IMR-90 (cell line): ENCODE data around the gene CRIM1. TPM values are rescaled to one million over a fixed set of nuclear protein-coding genes. Genes with fewer than 3 reads are reported as not detected.
A peak's percentile ranks its signal among the peaks of the same experiment; 100 is the strongest.

ENCODE experiments used
- ATAC-seq: fragments of 200-7000 bp; cut with Tn5 transposase; 2 replicates; pipeline ENCODE4 v1.9.1; 2020; ENCODE audit warnings: low read depth, mild to moderate bottlenecking, moderate library complexity
- BruUV-seq: library from RNA; stranded (reverse); fragments of 400-500 nt; replicated peaks from 2 replicates; lab custom pipeline; 2021; lab: Mats Ljungman, UMichigan
- CTCF ChIA-PET: fragments of 300-600 bp; formaldehyde crosslinking; extraction: SDS; loops from one replicate; lab custom pipeline; 2021; ENCODE audit warnings: antibody characterized with exemption; lab: Yijun Ruan, JAX
- POLR2A ChIA-PET: fragments of 300-600 bp; sonication (Branson Sonifier 250); formaldehyde crosslinking; loops from one replicate; lab custom pipeline; 2022; ENCODE audit warnings: antibody characterized with exemption; ENCODE audit not compliant: unreplicated experiment; lab: Charles Lee
- DNase-seq: peaks from one replicate; pipeline ENCODE4 v3.0.0; 2013
- H2AFZ ChIP-seq: replicated peaks from 2 replicates; pipeline ENCODE3; 2013; ENCODE audit warnings: low read length, mild to moderate bottlenecking; ENCODE audit not compliant: poor library complexity
- H2AK5ac ChIP-seq: 2 replicates; pipeline ENCODE4 v1.6.1; 2013; ENCODE audit warnings: low read depth, low read length, inconsistent platforms
- H2AK9ac ChIP-seq: replicated peaks from 2 replicates; pipeline ENCODE3; 2013; ENCODE audit warnings: mild to moderate bottlenecking, low read depth, low read length, moderate library complexity; ENCODE audit not compliant: poor library complexity
- H2BK120ac ChIP-seq: 2 replicates; pipeline ENCODE4 v1.6.1; 2013; ENCODE audit warnings: low read depth, low read length, inconsistent platforms
- H2BK15ac ChIP-seq: 3 replicates; pipeline ENCODE4 v1.6.1; 2013; ENCODE audit warnings: low read depth, low read length, inconsistent platforms
- H2BK20ac ChIP-seq: 2 replicates; pipeline ENCODE4 v1.6.1; 2013; ENCODE audit warnings: low read depth, mild to moderate bottlenecking, inconsistent platforms, low read length, moderate library complexity
- H2BK5ac ChIP-seq: 2 replicates; pipeline ENCODE4 v1.6.1; 2013; ENCODE audit warnings: mild to moderate bottlenecking, low read depth, low read length, inconsistent platforms; ENCODE audit not compliant: poor library complexity, severe bottlenecking
- H3K14ac ChIP-seq: replicated peaks from 2 replicates; pipeline ENCODE4 v1.6.1; 2013; ENCODE audit warnings: low read depth, low read length, inconsistent platforms
- H3K18ac ChIP-seq: 2 replicates; pipeline ENCODE4 v1.6.1; 2013; ENCODE audit warnings: low read depth, low read length, control low read depth
- H3K23ac ChIP-seq: 2 replicates; pipeline ENCODE4 v1.6.1; 2013; ENCODE audit warnings: low read depth, low read length, inconsistent platforms
- H3K27ac ChIP-seq: 2 replicates; pipeline ENCODE4 v1.5.1; 2013; ENCODE audit warnings: mild to moderate bottlenecking, control low read depth, low read length; ENCODE audit not compliant: insufficient read depth
- H3K27me3 ChIP-seq: 2 replicates; pipeline ENCODE4 v1.6.1; 2013; ENCODE audit warnings: low read length; ENCODE audit not compliant: control insufficient read depth, insufficient read depth
- H3K36me3 ChIP-seq: 2 replicates; pipeline ENCODE4 v1.6.1; 2013; ENCODE audit warnings: low read length, mixed read lengths; ENCODE audit not compliant: control insufficient read depth, insufficient read depth
- H3K4ac ChIP-seq: 2 replicates; pipeline ENCODE4 v1.6.1; 2013; ENCODE audit warnings: low read depth, low read length, inconsistent platforms
- H3K4me1 ChIP-seq: 2 replicates; pipeline ENCODE4 v1.6.1; 2013; ENCODE audit warnings: low read length, mixed read lengths; ENCODE audit not compliant: control insufficient read depth, insufficient read depth
- H3K4me2 ChIP-seq: 2 replicates; pipeline ENCODE4 v1.6.1; 2013; ENCODE audit warnings: low read depth, mild to moderate bottlenecking, control low read depth, low read length, moderate library complexity
- H3K4me3 ChIP-seq: 2 replicates; pipeline ENCODE4 v1.5.1; 2013; ENCODE audit warnings: low read depth, mild to moderate bottlenecking, control low read depth, low read length, moderate library complexity; ENCODE audit not compliant: insufficient read depth
- H3K56ac ChIP-seq: 2 replicates; pipeline ENCODE4 v1.6.1; 2013; ENCODE audit warnings: low read length, inconsistent platforms; ENCODE audit not compliant: insufficient read depth; ENCODE audit errors: extremely low read depth
- H3K79me1 ChIP-seq, 2 experiments: 2 replicates each; pipeline ENCODE4 v1.6.1; 2013; ENCODE audit warnings: low read length in 2 of 2, inconsistent platforms in 1 of 2, low read depth in 1 of 2
- H3K9ac ChIP-seq: 2 replicates; pipeline ENCODE4 v1.6.1; 2013; ENCODE audit warnings: low read depth, low read length, control low read depth
- H3K9me1 ChIP-seq: 2 replicates; pipeline ENCODE4 v1.6.1; 2013; ENCODE audit warnings: low read length, inconsistent platforms; ENCODE audit not compliant: insufficient read depth
- H3K9me3 ChIP-seq: 2 replicates; pipeline ENCODE4 v1.6.1; 2013; ENCODE audit warnings: low read length; ENCODE audit not compliant: control insufficient read depth, insufficient read depth
- H4K20me1 ChIP-seq: 2 replicates; pipeline ENCODE4 v1.6.1; 2013; ENCODE audit warnings: low read length, inconsistent platforms; ENCODE audit not compliant: insufficient read depth
- H4K5ac ChIP-seq: 2 replicates; pipeline ENCODE4 v1.6.1; 2013; ENCODE audit warnings: mild to moderate bottlenecking, low read depth, low read length, control low read depth
- H4K8ac ChIP-seq, 2 experiments: 2 replicates each; pipeline ENCODE4 v1.6.1; 2013; ENCODE audit warnings: low read depth in 2 of 2, low read length in 2 of 2, control low read depth in 1 of 2, inconsistent platforms in 1 of 2
- H4K91ac ChIP-seq: 2 replicates; pipeline ENCODE4 v1.6.1; 2013; ENCODE audit warnings: low read depth, low read length, inconsistent platforms; ENCODE audit not compliant: insufficient read depth
- BHLHE40 ChIP-seq: fragments of 150-350 bp; IDR thresholded peaks from 2 replicates; pipeline ENCODE4 v1.6.1; 2016; ENCODE audit warnings: mild to moderate bottlenecking, low read depth, low read length
- CEBPB ChIP-seq: IDR thresholded peaks from 2 replicates; pipeline ENCODE4 v1.6.1; 2012; ENCODE audit warnings: low read depth, low read length, improper control_type of control experiment
- CHD1 ChIP-seq: IDR thresholded peaks from 2 replicates; pipeline ENCODE4 v1.6.1; 2012; ENCODE audit warnings: low read depth, low read length, improper control_type of control experiment
- FOS ChIP-seq: fragments of 150-350 bp; IDR thresholded peaks from 2 replicates; pipeline ENCODE4 v1.6.1; 2016; ENCODE audit warnings: low read depth, low read length
- MAFK ChIP-seq: IDR thresholded peaks from 2 replicates; pipeline ENCODE4 v1.6.1; 2012; ENCODE audit warnings: low read depth, low read length, improper control_type of control experiment
- MAZ ChIP-seq: IDR thresholded peaks from 2 replicates; pipeline ENCODE4 v1.6.1; 2012; ENCODE audit warnings: low read depth, mild to moderate bottlenecking, low read length, improper control_type of control experiment, moderate library complexity, borderline replicate concordance
- MXI1 ChIP-seq: IDR thresholded peaks from 2 replicates; pipeline ENCODE4 v1.6.1; 2012; ENCODE audit warnings: low read depth, mild to moderate bottlenecking, low read length, moderate library complexity, borderline replicate concordance
- NFE2L2 ChIP-seq: fragments of 150-350 bp; IDR thresholded peaks from 2 replicates; pipeline ENCODE4 v1.6.1; 2016; ENCODE audit warnings: low read depth, mild to moderate bottlenecking, low read length
- POLR2A ChIP-seq: IDR thresholded peaks from 2 replicates; pipeline ENCODE4 v1.6.1; 2012; ENCODE audit warnings: mild to moderate bottlenecking, low read depth, low read length
- RAD21 ChIP-seq: IDR thresholded peaks from 2 replicates; pipeline ENCODE4 v1.6.1; 2012; ENCODE audit warnings: low read length, improper control_type of control experiment
- RCOR1 ChIP-seq: IDR thresholded peaks from 2 replicates; pipeline ENCODE4 v1.6.1; 2012; ENCODE audit warnings: mild to moderate bottlenecking, low read length, improper control_type of control experiment; ENCODE audit not compliant: insufficient replicate concordance
- RFX5 ChIP-seq: IDR thresholded peaks from 2 replicates; pipeline ENCODE4 v1.8.0; 2012; ENCODE audit warnings: low read depth, mild to moderate bottlenecking, low read length, moderate library complexity
- SMC3 ChIP-seq: fragments of 150-350 bp; IDR thresholded peaks from 2 replicates; pipeline ENCODE4 v1.6.1; 2016; ENCODE audit warnings: low read depth, mild to moderate bottlenecking, antibody characterized with exemption, low read length, moderate library complexity
- WGBS, 2 experiments: methylation state at CpG; one replicate each; pipeline versions ENCODE4 v1.1.5 to v1.1.7; 2013; ENCODE audit warnings: missing lambda C conversion rate in 2 of 2; ENCODE audit not compliant: insufficient read length in 1 of 2; ENCODE audit errors: extremely low coverage in 2 of 2; 5-methylcytosine and 5-hydroxymethylcytosine counted together
- dilution Hi-C: fragments of 300-500 bp; cut with HindIII; formaldehyde crosslinking; loops from one replicate; pipeline ENCODE4 v1.14.3; 2018; ENCODE audit warnings: low sequenced_read_pairs; ENCODE audit not compliant: unreplicated experiment
- in situ Hi-C: fragments of 300-500 bp; cut with MboI; formaldehyde crosslinking; loops from 3 replicates; pipeline ENCODE4 v1.14.3; 2019; ENCODE audit warnings: low sequenced_read_pairs, inconsistent platforms, mixed read lengths
- intact Hi-C: fragments of 100-400 bp; cut with micrococcal nuclease; formaldehyde crosslinking; loops from 2 replicates; pipeline ENCODE4 v1.10.0; 2022
- polyA plus RNA-seq, 3 experiments: library from polyadenylated mRNA; depleted of rRNA; stranded (reverse); fragments of >200 nt; gene quantifications; 2 replicates each; pipeline ENCODE4 v1.2.3, GENCODE V29; 2012; ENCODE audit warnings: low replicate concordance in 1 of 3
- total RNA-seq: library from RNA; depleted of rRNA; stranded (reverse); fragments of >200 nt; gene quantifications from 2 replicates; pipeline ENCODE4 v1.2.3, GENCODE V29; 2012
- TF ChIP-seq, protein P1 (sequence below): fragments of 150-350 bp; IDR thresholded peaks from 2 replicates; pipeline ENCODE4 v1.6.1; 2016; ENCODE audit warnings: low read depth, mild to moderate bottlenecking, low read length, moderate library complexity, borderline replicate concordance
- TF ChIP-seq, protein P2 (sequence below): conservative IDR thresholded peaks from 2 replicates; pipeline ENCODE4 v1.5.1; 2012; ENCODE audit warnings: mild to moderate bottlenecking, low read depth, low read length, improper control_type of control experiment
- TF ChIP-seq, protein P3 (sequence below): fragments of 150-350 bp; IDR thresholded peaks from 2 replicates; pipeline ENCODE4 v1.6.1; 2017; ENCODE audit warnings: mild to moderate bottlenecking, antibody characterized with exemption, low read length, low read depth

The CRIM1 gene
- total and polyA plus RNA-seq, 2 of the 4 experiments (the other 2 are of a cell fraction), result 285 to 490 TPM

DNA sequence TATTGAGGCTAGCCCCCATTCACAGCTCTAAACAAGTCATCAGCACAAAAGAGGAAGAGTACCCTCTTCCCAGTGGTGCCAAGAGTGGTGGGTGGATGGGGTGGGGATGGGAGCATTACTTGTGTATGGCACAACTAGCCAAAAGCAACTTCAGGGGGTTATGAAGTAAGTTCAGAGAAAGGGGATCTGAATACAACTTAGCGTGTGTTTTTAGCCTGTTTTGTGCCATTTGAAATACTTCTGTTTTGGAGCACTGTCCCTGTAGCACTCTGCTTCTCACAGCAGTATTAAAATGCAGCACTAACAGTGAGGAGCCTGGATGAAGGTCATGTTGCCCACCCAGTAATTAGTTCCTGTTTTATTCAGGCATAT lies 113.5 kb downstream of the CRIM1 start:
- Histone ChIP-seq H2AK5ac (peak overlapping the region; percentile 69), H4K91ac (peak overlapping the region; percentile 77), H3K56ac (peak overlapping the region; percentile 13), H3K4me2 (peak overlapping the region; percentile 30; the same call in 1 of the 2 replicates), H2BK120ac (peak overlapping the region; percentile 93), H2BK15ac (peak overlapping the region; percentile 91), H3K4ac (peak overlapping the region; percentile 83), H3K27me3 (no peaks in the 10 kb centered on the region), H2AFZ (no peak overlapping the region), H3K14ac (peak overlapping the region; percentile 74), H4K5ac (peak overlapping the region; percentile 65), H3K27ac (peak overlapping the region; percentile 66), H3K36me3 (peaks cover 46% of the 10 kb centered on the region), H3K4me1 (peaks cover 16% of the 10 kb centered on the region), H3K9ac (0 out of 2 replicates have a peak overlapping the region, but pooled peaks have one; percentile 38), H2BK20ac (peak overlapping the region; percentile 90; the same call in 1 of the 2 replicates), H3K4me3 (no peak overlapping the region), H2BK5ac (peak overlapping the region; percentile 81), H3K9me1 (peaks cover 19% of the 10 kb centered on the region), H4K20me1 (peaks cover 9% of the 10 kb centered on the region; the same call in 1 of the 2 replicates), H2AK9ac (no peak overlapping the region), H3K79me1 (peaks cover 51 to 68% of the 10 kb centered on the region in 2 experiments), H3K18ac (peak overlapping the region; percentile 95), H3K23ac (peak overlapping the region; percentile 81; the same call in 1 of the 2 replicates), H3K9me3 (peaks cover 9% of the 10 kb centered on the region), H4K8ac (peak overlapping the region; percentile 63 to 84; a peak in 3 of 4 replicates)
- ATAC-seq, result peak; percentile 16
- POLR2A ChIA-PET, result no interaction called here
- dilution Hi-C loops (no loop called here), in situ Hi-C loops (no loop called here), intact Hi-C loops (no loop called here)
- BruUV-seq, result TSS peak; percentile 50
- 86% methylated on average over 1 of the region's 1 CpG; no CpG with 5 or more reads in 1 of the 2 experiments for WGBS, 2 experiments
- CTCF ChIA-PET, result interaction anchor here (1.0 kb wide), 1 partner anchor 24 kb away, joined by 3 read pairs; no protein-coding TSS in a partner anchor
- DNase-seq, result no peak
- TF ChIP-seq, protein P1, sequence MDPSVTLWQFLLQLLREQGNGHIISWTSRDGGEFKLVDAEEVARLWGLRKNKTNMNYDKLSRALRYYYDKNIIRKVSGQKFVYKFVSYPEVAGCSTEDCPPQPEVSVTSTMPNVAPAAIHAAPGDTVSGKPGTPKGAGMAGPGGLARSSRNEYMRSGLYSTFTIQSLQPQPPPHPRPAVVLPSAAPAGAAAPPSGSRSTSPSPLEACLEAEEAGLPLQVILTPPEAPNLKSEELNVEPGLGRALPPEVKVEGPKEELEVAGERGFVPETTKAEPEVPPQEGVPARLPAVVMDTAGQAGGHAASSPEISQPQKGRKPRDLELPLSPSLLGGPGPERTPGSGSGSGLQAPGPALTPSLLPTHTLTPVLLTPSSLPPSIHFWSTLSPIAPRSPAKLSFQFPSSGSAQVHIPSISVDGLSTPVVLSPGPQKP, result no peak
- TF ChIP-seq RFX5 (no peak), CEBPB (no peak), SMC3 (no peak), NFE2L2 (no peak), CHD1 (no peak), MAZ (no peak), MXI1 (no peak), BHLHE40 (no peak), MAFK (no peak), RAD21 (no peak), FOS (no peak), POLR2A (no peak), RCOR1 (no peak)
- TF ChIP-seq, protein P2, sequence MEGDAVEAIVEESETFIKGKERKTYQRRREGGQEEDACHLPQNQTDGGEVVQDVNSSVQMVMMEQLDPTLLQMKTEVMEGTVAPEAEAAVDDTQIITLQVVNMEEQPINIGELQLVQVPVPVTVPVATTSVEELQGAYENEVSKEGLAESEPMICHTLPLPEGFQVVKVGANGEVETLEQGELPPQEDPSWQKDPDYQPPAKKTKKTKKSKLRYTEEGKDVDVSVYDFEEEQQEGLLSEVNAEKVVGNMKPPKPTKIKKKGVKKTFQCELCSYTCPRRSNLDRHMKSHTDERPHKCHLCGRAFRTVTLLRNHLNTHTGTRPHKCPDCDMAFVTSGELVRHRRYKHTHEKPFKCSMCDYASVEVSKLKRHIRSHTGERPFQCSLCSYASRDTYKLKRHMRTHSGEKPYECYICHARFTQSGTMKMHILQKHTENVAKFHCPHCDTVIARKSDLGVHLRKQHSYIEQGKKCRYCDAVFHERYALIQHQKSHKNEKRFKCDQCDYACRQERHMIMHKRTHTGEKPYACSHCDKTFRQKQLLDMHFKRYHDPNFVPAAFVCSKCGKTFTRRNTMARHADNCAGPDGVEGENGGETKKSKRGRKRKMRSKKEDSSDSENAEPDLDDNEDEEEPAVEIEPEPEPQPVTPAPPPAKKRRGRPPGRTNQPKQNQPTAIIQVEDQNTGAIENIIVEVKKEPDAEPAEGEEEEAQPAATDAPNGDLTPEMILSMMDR, result no peak
- TF ChIP-seq, protein P3, sequence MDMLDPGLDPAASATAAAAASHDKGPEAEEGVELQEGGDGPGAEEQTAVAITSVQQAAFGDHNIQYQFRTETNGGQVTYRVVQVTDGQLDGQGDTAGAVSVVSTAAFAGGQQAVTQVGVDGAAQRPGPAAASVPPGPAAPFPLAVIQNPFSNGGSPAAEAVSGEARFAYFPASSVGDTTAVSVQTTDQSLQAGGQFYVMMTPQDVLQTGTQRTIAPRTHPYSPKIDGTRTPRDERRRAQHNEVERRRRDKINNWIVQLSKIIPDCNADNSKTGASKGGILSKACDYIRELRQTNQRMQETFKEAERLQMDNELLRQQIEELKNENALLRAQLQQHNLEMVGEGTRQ, result no peak
